ENCODE results near the gene IQSEC2. TPM values are rescaled to one million over a fixed set of nuclear protein-coding genes. Genes with fewer than 3 reads are reported as not detected.

The IQSEC2 gene
- polyA plus RNA-seq, 3 donors, result 6.5 to 31.2 (median 6.9) TPM

DNA sequence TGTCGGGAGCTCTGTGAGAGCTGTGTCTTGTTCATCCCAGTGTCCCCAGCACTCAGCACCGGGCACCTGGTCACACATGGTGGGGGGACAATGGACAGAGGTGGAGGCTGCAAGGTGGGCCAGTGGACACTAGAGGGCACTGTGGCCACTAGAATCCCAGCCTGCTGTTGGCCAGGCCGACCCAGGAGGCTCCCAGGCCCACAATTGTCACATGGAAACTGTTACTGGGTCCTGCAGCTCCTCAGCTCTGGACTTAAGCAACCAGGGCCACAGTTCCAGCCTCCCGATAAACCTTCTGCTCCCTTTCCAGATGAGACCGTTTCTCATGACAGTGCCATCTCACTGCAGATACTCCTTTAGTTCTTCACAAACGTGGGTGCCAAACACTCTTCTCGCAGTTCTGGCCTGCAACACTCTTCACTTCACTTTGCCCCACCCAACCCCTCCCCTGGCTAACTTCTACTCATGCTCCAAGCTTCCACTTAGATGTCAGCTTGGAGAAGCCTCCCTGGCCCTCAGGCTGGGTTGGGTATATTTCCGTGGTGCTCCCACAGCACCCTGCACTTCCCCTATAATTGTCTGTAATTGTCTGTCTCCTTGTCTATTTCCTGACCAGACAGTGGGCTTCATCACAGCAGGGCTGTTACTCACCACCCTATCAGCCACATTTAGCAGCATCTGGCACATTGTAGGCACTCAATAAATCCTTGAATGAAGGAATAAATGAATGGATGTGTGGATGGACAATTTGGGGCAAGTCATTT lies 3.5 kb upstream of the IQSEC2 start:
- Histone ChIP-seq H3K4me3 (replicated peaks in 1 of 3; ENCODE audit: low read depth in 2 of 3, low read length in 3 of 3) (no peak overlapping the region), H3K79me2 (ENCODE audit: insufficient read depth, low read length) (peaks cover 10% of the 10 kb centered on the region), H3K27ac (ENCODE audit: low read depth in 1 of 2, low read length in 2 of 2) (no peak overlapping the region), H3K4me2 (replicated peaks; ENCODE audit: extremely low read depth, low read length, poor library complexity, severe bottlenecking) (no peak overlapping the region), H3K27me3 (ENCODE audit: control insufficient read depth in 2 of 2, insufficient read depth in 2 of 2, low read length in 2 of 2) (no peaks in the 10 kb centered on the region), H3K9me3 (replicated peaks in 1 of 2; ENCODE audit: control insufficient read depth in 1 of 2, insufficient read depth in 1 of 2, low read length in 2 of 2) (no peaks in the 10 kb centered on the region), H3K9ac (ENCODE audit: insufficient read depth, low read length, poor library complexity, severe bottlenecking) (no peak overlapping the region), H3K4me1 (ENCODE audit: control insufficient read depth in 1 of 2, insufficient read depth in 2 of 2, low read length in 2 of 2) (peaks cover 72 to 74% of the 10 kb centered on the region in 2 donors), H2AFZ (ENCODE audit: insufficient read depth, low read depth, low read length, poor library complexity, severe bottlenecking) (no peak overlapping the region), H3K36me3 (replicated peaks in 1 of 2; ENCODE audit: control insufficient read depth in 1 of 2, insufficient read depth in 2 of 2, low read length in 2 of 2) (no peaks in the 10 kb centered on the region), H4K20me1 (ENCODE audit: insufficient read depth, low read length) (peaks cover 4% of the 10 kb centered on the region)
- intact Hi-C loops (cut with micrococcal nuclease), result no loop called here
- Mint-ChIP-seq H3K4me1 (peaks cover 71% of the 10 kb centered on the region), H3K9me3 (peaks cover 0 to 3% (median 0%) of the 10 kb centered on the region in 7 donors), H3K27ac (peak overlapping the region in 5 of 7 donors; percentile 11 to 72 (median 56)), H3K4me3 (peak overlapping the region in 1 of 2 donors; percentile 31), H3K27me3 (ENCODE audit: low read depth in 3 of 3) (peaks cover 0 to 49% (median 2%) of the 10 kb centered on the region in 3 donors), H3K36me3 (no peaks in the 10 kb centered on the region)
- DNase-seq, result peak; percentile 48 to 59 (median 52)
- 30% methylated on average over 4 of the region's 8 CpGs for WGBS (ENCODE audit: insufficient coverage)
- TF ChIP-seq, protein P1, sequence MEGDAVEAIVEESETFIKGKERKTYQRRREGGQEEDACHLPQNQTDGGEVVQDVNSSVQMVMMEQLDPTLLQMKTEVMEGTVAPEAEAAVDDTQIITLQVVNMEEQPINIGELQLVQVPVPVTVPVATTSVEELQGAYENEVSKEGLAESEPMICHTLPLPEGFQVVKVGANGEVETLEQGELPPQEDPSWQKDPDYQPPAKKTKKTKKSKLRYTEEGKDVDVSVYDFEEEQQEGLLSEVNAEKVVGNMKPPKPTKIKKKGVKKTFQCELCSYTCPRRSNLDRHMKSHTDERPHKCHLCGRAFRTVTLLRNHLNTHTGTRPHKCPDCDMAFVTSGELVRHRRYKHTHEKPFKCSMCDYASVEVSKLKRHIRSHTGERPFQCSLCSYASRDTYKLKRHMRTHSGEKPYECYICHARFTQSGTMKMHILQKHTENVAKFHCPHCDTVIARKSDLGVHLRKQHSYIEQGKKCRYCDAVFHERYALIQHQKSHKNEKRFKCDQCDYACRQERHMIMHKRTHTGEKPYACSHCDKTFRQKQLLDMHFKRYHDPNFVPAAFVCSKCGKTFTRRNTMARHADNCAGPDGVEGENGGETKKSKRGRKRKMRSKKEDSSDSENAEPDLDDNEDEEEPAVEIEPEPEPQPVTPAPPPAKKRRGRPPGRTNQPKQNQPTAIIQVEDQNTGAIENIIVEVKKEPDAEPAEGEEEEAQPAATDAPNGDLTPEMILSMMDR (IDR thresholded peaks at IDR 0.05), result peak; percentile 75

DNA sequence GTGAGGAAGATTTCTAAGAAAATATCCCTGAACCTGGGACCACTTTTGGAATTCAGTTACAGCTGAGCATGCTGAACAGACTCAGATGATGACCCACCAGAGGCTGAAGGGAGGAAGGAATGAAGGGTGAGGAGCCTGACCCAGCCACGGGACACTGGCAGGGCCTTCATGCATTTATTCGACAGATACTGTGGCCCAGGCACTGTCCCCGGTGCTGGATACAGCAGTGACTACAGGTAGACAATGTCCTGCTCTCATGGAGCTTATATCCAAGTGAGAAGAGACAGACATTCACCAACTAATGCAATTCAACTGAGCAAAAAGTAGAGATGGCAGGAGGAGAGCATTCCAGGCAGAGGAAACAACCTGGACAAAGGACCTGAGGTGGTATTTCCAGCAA lies 2.2 kb upstream of the IQSEC2 start:
- no peaks in the 10 kb centered on the region for H3K36me3 Mint-ChIP-seq
- Histone ChIP-seq H3K27ac (ENCODE audit: low read depth in 1 of 2, low read length in 2 of 2) (no peak overlapping the region), H3K36me3 (replicated peaks in 1 of 2; ENCODE audit: control insufficient read depth in 1 of 2, insufficient read depth in 2 of 2, low read length in 2 of 2) (no peaks in the 10 kb centered on the region), H4K20me1 (ENCODE audit: insufficient read depth, low read length) (peaks cover 10% of the 10 kb centered on the region), H3K79me2 (ENCODE audit: insufficient read depth, low read length) (peaks cover 10% of the 10 kb centered on the region), H3K4me2 (replicated peaks; ENCODE audit: extremely low read depth, low read length, poor library complexity, severe bottlenecking) (no peak overlapping the region), H3K9ac (ENCODE audit: insufficient read depth, low read length, poor library complexity, severe bottlenecking) (no peak overlapping the region), H3K4me3 (replicated peaks in 1 of 3; ENCODE audit: low read depth in 2 of 3, low read length in 3 of 3) (no peak overlapping the region), H2AFZ (ENCODE audit: insufficient read depth, low read depth, low read length, poor library complexity, severe bottlenecking) (no peak overlapping the region), H3K27me3 (ENCODE audit: control insufficient read depth in 2 of 2, insufficient read depth in 2 of 2, low read length in 2 of 2) (no peaks in the 10 kb centered on the region), H3K4me1 (ENCODE audit: control insufficient read depth in 1 of 2, insufficient read depth in 2 of 2, low read length in 2 of 2) (peaks cover 70 to 74% of the 10 kb centered on the region in 2 donors), H3K9me3 (replicated peaks in 1 of 2; ENCODE audit: control insufficient read depth in 1 of 2, insufficient read depth in 1 of 2, low read length in 2 of 2) (no peaks in the 10 kb centered on the region)
- peaks cover 0 to 47% (median 0%) of the 10 kb centered on the region in 3 donors for H3K27me3 Mint-ChIP-seq (ENCODE audit: low read depth in 3 of 3)
- intact Hi-C loops (cut with micrococcal nuclease), result no loop called here
- H3K4me1 Mint-ChIP-seq, result peaks cover 76% of the 10 kb centered on the region
- TF ChIP-seq, protein P1 (IDR thresholded peaks at IDR 0.05), result no peak
- no CpG with 5 or more reads among the region's 3 CpGs for WGBS (ENCODE audit: insufficient coverage)
- H3K9me3 Mint-ChIP-seq, result peaks cover 0 to 2% (median 0%) of the 10 kb centered on the region in 7 donors
- DNase-seq, result no peak
- H3K27ac Mint-ChIP-seq, result peak overlapping the region in 1 of 7 donors; percentile 46
- no peak overlapping the region for H3K4me3 Mint-ChIP-seq

Measured in CD14-positive monocyte (primary cell).